GM23248 (cell line): ENCODE data around the gene MPDU1. TPM values are rescaled to one million over a fixed set of nuclear protein-coding genes. Genes with fewer than 3 reads are reported as not detected.
"Not testable (repeated sequence)": the region's sequence is repeated elsewhere in the genome, so short reads cannot be mapped to it uniquely, and the experiment has no call there.

Source experiments
- DNase-seq: peaks from one replicate; pipeline ENCODE4 v3.0.0-alpha.2; 2015
- H2AFZ ChIP-seq: fragments of 200-600 bp; sonication (generic); 2 replicates; pipeline ENCODE4 v1.6.1; 2016; ENCODE audit warnings: antibody characterized with exemption
- H3F3A ChIP-seq: fragments of 200-600 bp; sonication (generic); 2 replicates; pipeline ENCODE4 v1.6.1; 2016; ENCODE audit warnings: mild to moderate bottlenecking, antibody characterized with exemption, mixed run types; ENCODE audit not compliant: insufficient read depth
- H3K27ac ChIP-seq: fragments of 200-600 bp; sonication (generic); 2 replicates; pipeline ENCODE4 v1.5.1; 2016; ENCODE audit warnings: mild to moderate bottlenecking
- H3K27me3 ChIP-seq: fragments of 200-600 bp; sonication (generic); replicated peaks from 2 replicates; pipeline ENCODE4 v1.6.1; 2016; ENCODE audit warnings: mild to moderate bottlenecking; ENCODE audit not compliant: insufficient read depth
- H3K36me3 ChIP-seq: fragments of 200-600 bp; sonication (generic); 2 replicates; pipeline ENCODE4 v1.6.1; 2016; ENCODE audit warnings: low read depth, mild to moderate bottlenecking
- H3K4me1 ChIP-seq: fragments of 200-600 bp; sonication (generic); 2 replicates; pipeline ENCODE4 v1.6.1; 2016; ENCODE audit warnings: mild to moderate bottlenecking; ENCODE audit not compliant: insufficient read depth
- H3K4me2 ChIP-seq: fragments of 200-600 bp; sonication (generic); one replicate; pipeline ENCODE4 v1.6.1; 2016; ENCODE audit warnings: mild to moderate bottlenecking; ENCODE audit not compliant: unreplicated experiment
- H3K4me3 ChIP-seq: fragments of 200-600 bp; sonication (generic); 2 replicates; pipeline ENCODE4 v1.5.1; 2016; ENCODE audit warnings: mild to moderate bottlenecking
- H3K79me2 ChIP-seq: fragments of 200-600 bp; sonication (generic); 2 replicates; pipeline ENCODE4 v1.6.1; 2016; ENCODE audit warnings: mild to moderate bottlenecking; ENCODE audit not compliant: insufficient read depth
- H3K9ac ChIP-seq: fragments of 200-600 bp; sonication (generic); 2 replicates; pipeline ENCODE4 v1.6.1; 2016; ENCODE audit warnings: mild to moderate bottlenecking
- H3K9me2 ChIP-seq: fragments of 200-600 bp; sonication (generic); 2 replicates; pipeline ENCODE4 v1.6.1; 2016; ENCODE audit warnings: mixed run types, mild to moderate bottlenecking, moderate library complexity; ENCODE audit not compliant: insufficient read depth
- H3K9me3 ChIP-seq: fragments of 200-600 bp; sonication (generic); one replicate; pipeline ENCODE4 v1.6.1; 2017; ENCODE audit warnings: low read depth
- H4K20me1 ChIP-seq: fragments of 200-600 bp; sonication (generic); 2 replicates; pipeline ENCODE4 v1.6.0; 2016; ENCODE audit not compliant: insufficient read depth
- EZH2 ChIP-seq: fragments of 200-600 bp; sonication (generic); IDR thresholded peaks from 2 replicates; pipeline ENCODE4 v1.6.1; 2018; ENCODE audit warnings: antibody characterized with exemption, mild to moderate bottlenecking; ENCODE audit not compliant: insufficient read depth, poor library complexity, severe bottlenecking
- EZH2phosphoT487 ChIP-seq: fragments of 200-600 bp; sonication (generic); IDR thresholded peaks from 2 replicates; pipeline ENCODE4 v1.6.1; 2018; ENCODE audit warnings: antibody characterized with exemption, moderate library complexity, mild to moderate bottlenecking, low read depth; ENCODE audit not compliant: insufficient read depth
- WGBS, 2 experiments: methylation state at CpG; one replicate each; pipeline ENCODE4 v1.1.6; 2015 to 2017; ENCODE audit warnings: low lambda C conversion rate in 2 of 2, low coverage in 1 of 2; ENCODE audit errors: missing lambda C conversion rate in 2 of 2; 5-methylcytosine and 5-hydroxymethylcytosine counted together
- in situ Hi-C: fragments of 300-500 bp; cut with MboI; formaldehyde crosslinking; loops from 2 replicates; pipeline ENCODE4 v1.15.0; 2020
- polyA plus RNA-seq: library from polyadenylated mRNA; unstranded; fragments of >200 nt; fragmentation: Nextera tagmentation; extraction: Ambion mirVana; gene quantifications from 2 replicates; pipeline ENCODE4 v1.2.1, GENCODE V29; 2016
- total RNA-seq: library from RNA; depleted of rRNA; stranded (reverse); fragments of >200 nt; shearing (Covaris generic); gene quantifications from 2 replicates; pipeline ENCODE4 v1.2.3, GENCODE V29; 2014

The MPDU1 gene
- total and polyA plus RNA-seq, 2 experiments from 2014 or later, result 65.9 to 195 TPM

DNA sequence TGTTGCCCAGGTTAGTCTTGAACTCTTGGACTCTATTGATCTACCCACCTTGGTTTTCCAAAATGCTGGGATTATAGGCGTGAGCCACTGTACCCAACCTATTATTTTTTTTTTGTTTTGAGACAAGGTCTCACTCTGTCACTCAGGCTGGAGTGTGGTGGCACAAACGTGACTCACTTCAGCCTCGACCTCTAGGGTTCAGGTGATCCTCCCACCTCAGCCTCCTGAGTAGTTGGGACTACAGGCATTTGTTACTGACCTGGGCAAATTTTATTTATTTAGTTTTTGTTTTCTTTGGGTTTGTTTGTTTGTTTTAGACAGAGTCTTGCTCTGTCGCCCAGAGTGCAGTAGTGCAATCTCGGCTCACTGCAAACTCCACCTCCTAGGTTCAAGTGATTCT lies 40.0 kb downstream of the MPDU1 start:
- in situ Hi-C loops, result no loop called here
- no peak overlapping the region for H3K4me3 ChIP-seq
- H3K27ac ChIP-seq, result no peak overlapping the region
- no peaks in the 10 kb centered on the region for H3K9me3 ChIP-seq
- H4K20me1 ChIP-seq, result no peaks in the 10 kb centered on the region
- no peaks in the 10 kb centered on the region for H3K27me3 ChIP-seq
- 63% methylated on average over 5 of the region's 5 CpGs for WGBS, 2 experiments
- H3K79me2 ChIP-seq, result peaks cover 12% of the 10 kb centered on the region
- H3K4me1 ChIP-seq, result no peaks in the 10 kb centered on the region
- H3K4me2 ChIP-seq, result no peak overlapping the region
- TF ChIP-seq EZH2 (no peak), EZH2phosphoT487 (no peak)
- H2AFZ ChIP-seq, result no peak overlapping the region
- no peaks in the 10 kb centered on the region for H3K36me3 ChIP-seq
- no peaks in the 10 kb centered on the region for H3F3A ChIP-seq
- H3K9me2 ChIP-seq, result no peaks in the 10 kb centered on the region
- no peak overlapping the region for H3K9ac ChIP-seq
- no peak for DNase-seq

DNA sequence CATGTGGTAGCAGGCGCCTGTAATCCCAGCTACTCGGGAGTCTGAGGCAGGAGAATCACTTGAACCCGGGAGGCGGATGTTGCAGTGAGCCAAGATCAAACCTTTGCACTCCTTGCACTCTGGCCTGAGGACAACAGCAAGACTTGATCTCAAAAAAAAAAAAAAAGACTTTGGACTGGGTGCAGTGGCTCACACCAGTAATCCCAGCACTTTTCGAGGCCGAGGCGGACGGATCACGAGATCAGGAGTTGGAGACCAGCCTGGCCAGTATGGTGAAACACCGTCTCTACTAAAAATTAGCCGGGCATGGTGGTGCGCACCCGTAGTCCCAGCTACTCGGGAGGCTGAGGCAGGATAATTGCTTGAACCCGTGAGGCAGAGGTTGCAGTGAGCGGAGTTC lies 42.1 kb downstream of the MPDU1 start:
- H3K4me2 ChIP-seq, H3K4me1 ChIP-seq, H3K27me3 ChIP-seq, H2AFZ ChIP-seq, H3F3A ChIP-seq, H3K9me2 ChIP-seq, DNase-seq, H3K9ac ChIP-seq, H3K9me3 ChIP-seq, H3K27ac ChIP-seq, H3K4me3 ChIP-seq, H4K20me1 ChIP-seq, H3K36me3 ChIP-seq, in situ Hi-C loops: not testable (repeated sequence)
- 94 to 97% methylated on average over 16 of the region's 16 CpGs for WGBS, 2 experiments
- peaks cover 12% of the 10 kb centered on the region for H3K79me2 ChIP-seq

DNA sequence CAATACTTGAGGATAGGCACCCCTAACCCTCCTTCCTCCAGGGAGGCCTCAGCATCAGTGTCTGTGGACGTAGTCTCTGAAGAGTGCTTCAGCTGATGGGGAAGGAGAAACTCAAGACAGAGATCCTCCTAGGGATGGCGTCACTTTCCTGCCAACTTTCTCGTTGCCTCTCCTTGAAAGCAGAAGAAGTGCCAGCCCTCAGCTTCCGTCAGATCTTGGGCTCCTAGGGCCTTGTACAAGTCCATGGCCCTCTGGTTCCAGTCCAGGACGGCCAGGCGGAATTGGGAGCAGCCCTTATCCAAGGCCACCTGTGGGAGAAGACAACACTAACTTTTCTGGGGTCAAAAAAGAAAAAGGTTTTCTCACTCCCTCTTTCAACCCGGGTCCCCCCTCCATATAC lies 42.7 kb downstream of the MPDU1 start:
- Histone ChIP-seq H3K4me3 (no peak overlapping the region), H4K20me1 (no peaks in the 10 kb centered on the region), H3K27ac (no peak overlapping the region), H3K9me3 (no peaks in the 10 kb centered on the region), H3K4me2 (peak overlapping the region; percentile 90), H3K9me2 (no peaks in the 10 kb centered on the region), H3F3A (no peaks in the 10 kb centered on the region), H3K27me3 (no peaks in the 10 kb centered on the region), H3K79me2 (peaks cover 12% of the 10 kb centered on the region), H3K36me3 (no peaks in the 10 kb centered on the region), H3K4me1 (no peaks in the 10 kb centered on the region), H3K9ac (no peak overlapping the region), H2AFZ (no peak overlapping the region)
- no peak for DNase-seq
- TF ChIP-seq EZH2 (no peak), EZH2phosphoT487 (no peak)
- WGBS, 2 experiments, result 83 to 90% methylated on average over 7 of the region's 7 CpGs
- in situ Hi-C loops, result no loop called here

DNA sequence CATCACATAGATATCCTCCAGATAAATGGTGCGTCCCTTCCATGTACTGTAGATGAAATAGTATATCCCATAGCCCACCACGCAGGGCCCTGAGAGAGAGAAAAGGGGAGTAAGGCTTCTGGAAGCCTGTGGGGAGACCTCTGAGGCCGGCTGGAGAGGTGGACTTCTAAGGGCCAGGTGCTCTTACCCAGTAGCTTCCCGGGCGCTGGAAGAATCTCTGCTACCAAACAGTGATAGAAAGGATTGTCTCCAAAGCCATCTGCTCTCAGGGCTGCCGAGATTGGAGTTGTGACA lies 43.3 kb downstream of the MPDU1 start:
- in situ Hi-C loops, result no loop called here
- no peaks in the 10 kb centered on the region for H3K4me1 ChIP-seq
- no peaks in the 10 kb centered on the region for H4K20me1 ChIP-seq
- 20 to 21% methylated on average over 6 of the region's 6 CpGs for WGBS, 2 experiments
- no peaks in the 10 kb centered on the region for H3F3A ChIP-seq
- TF ChIP-seq EZH2 (no peak), EZH2phosphoT487 (no peak)
- peak overlapping the region; percentile 88; the same call in 1 of the 2 replicates for H3K27ac ChIP-seq
- no peaks in the 10 kb centered on the region for H3K9me3 ChIP-seq
- DNase-seq, result peak; percentile 50
- peak overlapping the region; percentile 89 for H2AFZ ChIP-seq
- no peaks in the 10 kb centered on the region for H3K9me2 ChIP-seq
- peaks cover 12% of the 10 kb centered on the region for H3K79me2 ChIP-seq
- peak overlapping the region; percentile 99 for H3K9ac ChIP-seq
- no peaks in the 10 kb centered on the region for H3K36me3 ChIP-seq
- peak overlapping the region; percentile 90 for H3K4me2 ChIP-seq
- H3K4me3 ChIP-seq, result peak overlapping the region; percentile 99
- H3K27me3 ChIP-seq, result no peaks in the 10 kb centered on the region
